ENCODE data around the gene SYNJ2BP. TPM values are rescaled to one million over a fixed set of nuclear protein-coding genes. Genes with fewer than 3 reads are reported as not detected.

The SYNJ2BP gene
- polyA plus RNA-seq, 6 donors from 2014 or later, result 11.2 to 20.0 (median 13.6) TPM

Other genes starting within 250 kb of the SYNJ2BP start
- under 1 TPM in 1 of 6 donors, not detected in 5; 0.24 TPM for gene SLC8A3, start 228.1 kb downstream of the SYNJ2BP start, polyA plus RNA-seq (ENCODE audit: low read depth in 6 of 6)
- 10 to 100 TPM; 26.3 to 69.9 (median 50.7) TPM for gene COX16, start 57.4 kb downstream of the SYNJ2BP start, polyA plus RNA-seq (ENCODE audit: low read depth in 6 of 6)
- gene ADAM21, start 35.1 kb upstream of the SYNJ2BP start, polyA plus RNA-seq (ENCODE audit: low read depth in 6 of 6), result under 1 TPM in 3 of 6 donors, not detected in 3; 0.09 to 0.33 (median 0.21) TPM
- gene ADAM20, start 117.9 kb upstream of the SYNJ2BP start, polyA plus RNA-seq (ENCODE audit: low read depth in 6 of 6), result not detected
- gene MED6, start 183.6 kb upstream of the SYNJ2BP start, polyA plus RNA-seq (ENCODE audit: low read depth in 6 of 6), result 10 to 100 TPM; 32.9 to 47.5 (median 42.9) TPM
- 10 to 100 TPM; 11.7 to 24.2 (median 18.0) TPM for gene TTC9, start 224.8 kb upstream of the SYNJ2BP start, polyA plus RNA-seq (ENCODE audit: low read depth in 6 of 6)

Data from naive B cell (primary cell).